Stimulated activated CD4-positive, alpha-beta T cell treated with anti-CD3 and anti-CD28 coated beads, Interleukin-12 subunit alpha, Interleukin-12 subunit beta, amount 100 ng/mL, for 48 hours (primary cell): ENCODE results near the gene RPGR.

Experiments used
- DNase-seq, 3 donors: peaks; one replicate each; pipeline ENCODE4 v3.0.0-alpha.2; 2020; ENCODE audit warnings: low read depth in 2 of 3, low spot score in 1 of 3

Gene RPGR

GRCh38 chrX:38268011-38268410, 59.3 kb downstream of the RPGR start:
- DNase-seq = no peak

GRCh38 chrX:38262715-38263620, 64.3 kb downstream of the RPGR start:
- no peak for DNase-seq

GRCh38 chrX:38260231-38260630, 67.1 kb downstream of the RPGR start:
- DNase-seq = no peak

- no peak for DNase-seq
These were observed 71.3 kb downstream of the RPGR start for GRCh38 chrX:38256019-38256418.

GRCh38 chrX:38249965-38250364, 77.3 kb downstream of the RPGR start:
- DNase-seq = no peak

GRCh38 chrX:38247051-38247450, 80.3 kb downstream of the RPGR start:
- DNase-seq = no peak

DNA sequence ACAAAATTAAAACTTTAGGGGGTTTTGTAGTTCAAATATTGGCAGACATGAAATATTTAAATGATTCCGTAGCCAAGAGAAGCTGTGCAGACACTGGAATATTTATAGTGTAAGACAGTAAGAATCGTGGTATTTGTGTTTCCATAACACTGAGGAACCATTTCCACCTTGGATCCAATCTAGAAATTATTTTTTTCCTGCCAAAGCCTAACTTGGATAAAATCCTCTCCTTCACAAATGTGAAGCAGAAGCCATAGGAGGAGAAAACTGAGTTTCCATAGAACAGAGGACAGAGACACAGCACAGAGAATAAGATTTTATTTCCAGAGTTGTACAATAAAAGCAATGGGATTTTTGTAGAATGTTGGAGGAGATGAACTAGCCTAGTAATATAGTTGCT, 86.8 kb downstream of the RPGR start:
- no peak for DNase-seq

GRCh38 chrX:38236901-38237615, 90.3 kb downstream of the RPGR start:
- no peak for DNase-seq

GRCh38 chrX:38233891-38234667, 93.2 kb downstream of the RPGR start:
- DNase-seq = no peak

GRCh38 chrX:38232079-38232686, 95.1 kb downstream of the RPGR start:
- DNase-seq = no peak

DNA sequence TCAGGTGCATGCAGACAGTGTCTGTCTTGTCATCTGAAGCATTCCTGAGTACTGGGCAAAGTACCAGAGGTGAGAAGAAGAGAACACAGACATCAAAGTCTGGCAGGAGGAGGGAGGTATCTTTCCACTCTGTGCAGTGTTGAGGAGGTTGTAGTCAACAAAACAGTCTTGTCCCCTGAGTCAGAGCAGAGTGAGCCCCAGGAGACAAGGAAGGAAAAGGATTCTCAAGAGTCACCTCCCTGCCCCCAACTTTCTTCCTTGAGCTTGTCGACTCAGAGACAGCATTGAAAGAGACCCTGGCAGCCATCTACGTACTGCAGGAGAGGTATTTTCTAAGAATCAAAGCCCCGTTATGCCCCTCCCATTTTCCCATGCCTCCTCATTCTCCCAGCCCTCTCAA, 102.2 kb downstream of the RPGR start:
- no peak for DNase-seq

DNA sequence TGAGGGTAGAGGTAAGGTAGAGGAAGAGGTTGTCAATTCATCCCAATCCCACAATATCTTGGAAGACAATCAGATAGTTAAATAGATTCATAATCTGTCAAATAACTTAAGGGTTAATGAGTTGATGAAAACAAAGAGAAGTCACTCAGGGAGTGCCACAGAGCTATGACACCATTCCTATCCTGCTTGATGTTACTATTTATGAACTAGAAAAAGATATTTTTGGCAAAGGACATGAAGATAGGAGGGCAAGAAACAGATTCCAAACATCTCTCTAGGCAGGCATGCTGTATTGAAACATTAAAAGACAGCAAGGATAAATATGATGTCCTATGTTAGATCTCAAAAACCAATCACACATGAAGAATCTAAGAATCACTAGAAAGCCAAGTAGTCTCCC, 103.1 kb downstream of the RPGR start:
- DNase-seq = no peak

DNA sequence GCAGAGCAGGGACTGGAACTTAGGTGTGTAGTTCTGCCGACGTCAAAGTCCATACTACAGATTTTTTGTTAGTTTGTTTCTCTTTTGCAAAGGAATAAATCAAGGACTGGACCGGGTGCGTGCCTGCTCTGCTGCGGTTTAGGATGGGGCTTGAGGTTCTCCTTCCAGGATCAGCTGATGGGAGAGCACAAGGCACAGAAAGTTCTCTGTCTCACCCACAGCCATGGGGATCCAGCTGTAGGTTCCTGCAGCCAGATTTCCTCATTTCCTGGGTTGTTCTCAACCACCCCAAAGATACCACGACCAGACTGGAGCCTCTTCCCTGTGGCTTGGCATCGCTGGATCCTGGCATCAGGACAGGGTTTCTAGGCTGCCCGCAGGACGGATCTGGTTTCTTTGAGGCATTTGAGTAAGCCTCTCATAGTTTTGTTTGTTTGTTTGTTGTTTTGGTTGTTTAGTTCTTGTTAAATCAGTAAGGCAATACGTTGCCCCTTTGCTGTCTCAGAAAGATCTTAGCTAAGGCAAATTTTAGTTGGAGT, 105.8 kb downstream of the RPGR start:
- no peak for DNase-seq

- no peak for DNase-seq
These were observed 106.6 kb downstream of the RPGR start, which contains the start of gene SRPX for GRCh38 chrX:38220415-38221390. TSS of gene SRPX (minus strand) at chrX:38220871. CDS start at chrX:38220792, 79 bp downstream.

DNA sequence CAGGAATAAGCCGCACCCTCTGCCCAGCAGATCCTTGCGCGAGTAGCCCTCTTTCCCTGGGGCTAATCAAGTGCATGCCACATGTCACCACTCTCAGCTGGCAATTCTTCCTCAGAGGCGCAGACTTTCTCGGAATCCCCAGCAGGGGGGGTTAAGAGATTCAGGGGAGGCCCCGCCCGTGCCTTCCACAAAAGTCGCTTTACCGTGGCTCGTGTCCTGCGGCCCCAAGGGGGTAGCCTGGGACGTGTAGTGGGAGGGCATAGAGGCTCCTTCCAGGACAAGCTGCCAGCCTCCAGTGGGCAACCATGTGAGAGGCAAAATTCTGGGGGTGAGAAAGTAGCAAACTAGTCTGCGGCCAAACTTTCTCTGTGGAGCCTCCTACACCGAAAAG, 107.3 kb downstream of the RPGR start:
- no peak for DNase-seq
